ENCODE data around the gene FOXJ2.

- peak; percentile 93 for TF ChIP-seq POLR2A (IDR thresholded peaks at IDR 0.05; ENCODE audit: low read length)
- TF ChIP-seq GATA1 (IDR thresholded peaks at IDR 0.05; ENCODE audit: low read depth, low read length), result no peak
Observed at GRCh38 chr12:8026291-8026900, 6.1 kb upstream of the FOXJ2 start.

All from erythroblast (primary cell).